HT-29 (cell line): ENCODE measurements around the gene VILL. TPM values are rescaled to one million over a fixed set of nuclear protein-coding genes. Genes with fewer than 3 reads are reported as not detected.

Source experiments
- DNase-seq: peaks from one replicate; pipeline ENCODE4 v3.0.0-alpha.2; 2015; ENCODE audit warnings: low spot score
- total RNA-seq: library from RNA; depleted of rRNA; stranded (reverse); fragments of >200 nt; shearing (Covaris generic); gene quantifications from 2 replicates; pipeline ENCODE4 v1.2.3, GENCODE V29; 2014

VILL gene
- total RNA-seq, 1 experiment from 2014 or later, result 2.4 TPM

DNA sequence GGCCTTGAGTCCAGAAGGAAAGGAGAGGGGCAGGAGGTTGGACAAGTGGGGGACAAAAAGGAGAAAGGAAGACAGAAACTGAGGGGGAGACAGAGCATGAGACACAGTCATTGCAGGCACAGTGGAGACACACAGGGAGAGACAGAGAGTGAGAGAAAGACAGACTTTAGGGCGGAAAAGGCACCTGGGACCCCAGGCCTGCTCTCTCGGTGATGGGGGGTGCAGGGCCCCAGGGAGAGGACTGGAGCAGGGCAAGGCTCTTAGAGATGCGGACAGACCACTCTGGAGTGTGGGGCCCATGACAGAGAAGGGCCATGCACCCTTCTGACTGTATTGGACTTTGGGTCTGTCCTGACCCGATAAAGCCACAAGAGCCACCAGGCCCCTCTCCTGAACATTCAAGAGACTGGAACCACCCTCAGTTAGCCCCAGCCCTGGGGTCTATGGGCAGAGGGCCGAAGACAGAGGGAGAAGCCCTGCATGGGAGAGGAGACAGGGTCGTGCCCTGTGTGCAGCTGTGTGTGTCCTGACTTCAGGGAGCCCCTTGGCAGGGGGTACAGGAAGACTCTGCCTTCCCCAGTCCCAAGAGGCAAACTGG lies 26.4 kb downstream of the VILL start:
- no peak for DNase-seq

DNA sequence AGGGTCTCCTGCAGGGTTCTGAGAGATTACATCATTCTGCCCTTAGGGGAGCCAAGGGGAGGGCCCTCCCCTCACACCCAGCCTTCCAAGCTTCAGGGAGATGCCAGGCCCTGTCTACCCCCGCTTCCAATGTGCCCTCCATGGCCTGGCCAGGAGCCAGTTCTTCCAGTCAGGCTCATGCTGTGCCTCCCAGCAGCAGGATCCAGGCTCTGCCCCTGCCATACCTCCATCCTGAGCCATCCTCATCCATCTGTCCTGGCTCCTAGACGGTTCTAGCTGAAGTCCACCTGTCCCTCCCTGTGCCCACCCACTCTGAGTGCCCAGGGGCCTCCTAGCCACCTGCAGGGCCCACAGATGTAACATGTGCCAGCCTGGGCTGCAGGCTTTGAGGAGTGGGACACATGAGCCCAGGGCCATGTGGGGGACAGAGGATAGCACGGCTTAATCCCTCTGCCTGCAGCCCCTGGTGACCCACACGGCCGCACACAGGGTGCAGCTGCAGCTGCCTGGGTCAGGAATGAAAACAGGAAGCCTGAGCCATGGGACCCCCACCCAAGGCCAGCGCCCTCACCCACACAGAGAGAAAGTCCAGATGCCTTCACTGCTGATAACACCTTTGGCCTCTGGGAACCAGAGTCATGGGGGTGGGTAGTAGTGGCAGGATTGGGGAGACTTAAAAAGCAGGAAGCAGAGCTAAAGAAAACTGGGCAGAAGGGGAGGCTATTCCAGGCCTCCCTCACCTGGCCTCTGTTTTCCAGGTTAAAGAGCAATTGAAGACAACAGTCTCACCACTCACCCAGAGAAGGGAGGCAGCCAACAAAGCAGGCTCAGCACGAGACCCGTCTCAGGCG lies 27.1 kb downstream of the VILL start:
- no peak for DNase-seq

- no peak for DNase-seq
Observed at GRCh38 chr3:38018296-38019266, 28.0 kb downstream of the VILL start.

DNA sequence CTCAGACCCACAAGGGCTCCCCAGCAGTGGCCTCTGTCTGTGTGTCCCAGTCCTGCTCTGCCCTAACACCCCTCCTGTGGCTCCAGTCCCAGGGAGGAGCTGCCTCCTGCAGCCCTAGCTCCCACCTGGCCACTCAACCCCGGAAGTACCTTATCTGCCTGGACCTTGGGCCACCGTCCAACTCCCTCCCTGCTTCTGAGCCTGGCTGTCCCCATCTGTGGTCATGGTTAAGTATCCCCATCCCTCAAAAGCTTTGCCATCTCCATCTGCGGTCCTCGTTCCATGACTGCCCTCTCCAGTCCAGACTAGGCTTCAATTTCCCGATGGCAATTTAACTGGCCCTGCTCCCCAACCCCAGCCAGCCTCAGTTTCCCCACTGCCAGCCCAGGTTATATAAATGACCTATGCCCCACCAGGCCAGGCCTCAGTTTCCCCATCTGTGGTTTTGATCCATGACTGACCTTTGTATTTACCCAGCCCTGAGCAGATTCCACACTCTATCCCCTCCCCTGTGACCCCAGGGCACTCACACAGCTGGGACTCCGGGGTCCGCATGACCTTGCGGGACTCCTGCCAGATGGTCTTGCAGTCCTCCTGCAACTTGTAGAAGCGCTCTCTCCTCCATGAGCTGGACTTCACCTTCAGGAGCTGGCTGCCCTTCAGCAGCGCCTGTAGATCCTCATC lies 29.2 kb downstream of the VILL start:
- no peak for DNase-seq

- no peak for DNase-seq
Observed at GRCh38 chr3:38020342-38020726, 29.7 kb downstream of the VILL start.

- DNase-seq, result no peak
Observed at GRCh38 chr3:38021196-38021595, 30.6 kb downstream of the VILL start.

GRCh38 chr3:38022301-38022700 lies 31.7 kb downstream of the VILL start:
- DNase-seq, result no peak

DNA sequence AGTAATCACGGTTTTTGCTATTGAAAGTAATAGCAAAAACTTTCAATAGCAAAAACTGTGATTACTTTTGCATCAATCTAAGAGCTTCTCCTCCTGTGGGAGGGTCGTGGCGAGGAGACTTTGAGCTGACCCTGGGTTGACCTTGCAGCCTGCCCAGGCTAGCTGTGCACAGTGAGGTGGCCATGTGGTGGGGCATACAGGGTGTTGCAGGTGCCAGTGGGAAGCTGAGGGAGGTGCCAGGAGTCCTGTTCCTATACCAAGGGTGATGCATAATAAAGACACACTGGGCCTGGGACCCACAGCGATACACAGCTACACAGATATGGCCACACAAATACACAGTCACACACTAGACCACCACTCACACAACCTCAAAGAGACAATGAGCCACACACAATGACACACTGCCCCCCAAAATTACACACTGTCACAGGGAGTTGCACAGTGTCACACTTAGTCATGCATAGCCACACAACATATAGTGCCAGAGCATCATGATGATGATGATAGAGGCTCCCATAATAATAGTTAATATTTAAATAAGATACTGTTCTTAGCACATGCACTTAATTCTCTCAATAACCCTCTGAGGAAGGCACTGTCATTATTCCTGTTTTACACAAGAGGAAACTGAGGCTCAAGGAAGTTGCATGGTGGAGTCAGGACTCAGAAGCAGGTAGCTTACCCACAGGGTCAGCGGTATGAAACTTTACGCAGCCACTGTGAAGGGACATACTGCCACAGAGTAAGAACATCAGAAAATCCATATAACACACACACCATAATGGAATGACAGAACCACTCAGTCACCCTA lies 32.5 kb downstream of the VILL start:
- no peak for DNase-seq

GRCh38 chr3:38026856-38027255 lies 36.3 kb downstream of the VILL start:
- no peak for DNase-seq

DNA sequence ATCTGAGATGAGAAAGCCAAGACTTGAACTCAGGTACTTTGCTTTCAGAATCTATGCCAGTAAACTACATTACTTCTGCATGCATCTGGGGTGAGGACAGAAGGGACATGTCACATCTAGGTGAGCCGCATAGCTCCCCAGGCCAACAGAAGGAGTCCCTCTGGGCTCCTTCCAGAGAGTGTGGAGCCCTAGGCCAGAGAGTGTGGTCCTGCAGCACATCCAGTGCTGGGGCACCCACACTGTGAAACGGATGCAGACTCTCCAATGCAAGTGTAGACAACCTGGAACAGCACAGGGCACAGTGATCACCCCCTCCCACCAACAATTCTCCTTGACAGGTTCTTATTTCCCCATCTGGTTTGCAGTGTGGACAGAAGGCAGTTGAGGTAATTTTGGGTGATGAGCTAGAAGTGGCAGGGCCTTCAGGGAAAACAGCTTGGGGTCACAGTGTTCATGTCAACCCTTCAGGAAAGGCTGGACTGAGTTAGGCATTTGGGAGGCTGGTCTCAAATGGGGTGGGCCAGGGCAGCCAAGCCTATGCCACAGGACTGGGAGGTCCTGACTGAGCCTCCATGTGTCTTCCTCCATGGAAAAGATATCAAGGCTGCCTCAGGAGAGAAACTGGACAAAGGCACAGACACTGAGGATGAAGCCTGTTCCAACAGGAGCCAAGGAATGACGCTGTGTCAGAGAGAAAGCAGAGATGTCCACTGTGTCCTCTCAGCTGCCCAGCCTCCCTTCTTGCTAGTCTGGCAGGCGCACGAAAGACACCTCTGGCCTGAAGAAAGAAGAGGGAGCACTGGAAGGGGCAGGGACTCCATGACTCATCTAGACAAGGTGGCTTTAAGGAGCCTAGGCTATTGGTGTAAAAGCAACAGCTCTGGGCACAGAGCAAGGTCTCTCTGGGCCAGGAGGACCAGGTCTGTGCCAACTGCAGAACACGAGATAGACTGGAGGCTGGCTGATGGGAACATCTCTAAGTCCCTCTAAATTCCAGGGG lies 37.2 kb downstream of the VILL start:
- no peak for DNase-seq

DNA sequence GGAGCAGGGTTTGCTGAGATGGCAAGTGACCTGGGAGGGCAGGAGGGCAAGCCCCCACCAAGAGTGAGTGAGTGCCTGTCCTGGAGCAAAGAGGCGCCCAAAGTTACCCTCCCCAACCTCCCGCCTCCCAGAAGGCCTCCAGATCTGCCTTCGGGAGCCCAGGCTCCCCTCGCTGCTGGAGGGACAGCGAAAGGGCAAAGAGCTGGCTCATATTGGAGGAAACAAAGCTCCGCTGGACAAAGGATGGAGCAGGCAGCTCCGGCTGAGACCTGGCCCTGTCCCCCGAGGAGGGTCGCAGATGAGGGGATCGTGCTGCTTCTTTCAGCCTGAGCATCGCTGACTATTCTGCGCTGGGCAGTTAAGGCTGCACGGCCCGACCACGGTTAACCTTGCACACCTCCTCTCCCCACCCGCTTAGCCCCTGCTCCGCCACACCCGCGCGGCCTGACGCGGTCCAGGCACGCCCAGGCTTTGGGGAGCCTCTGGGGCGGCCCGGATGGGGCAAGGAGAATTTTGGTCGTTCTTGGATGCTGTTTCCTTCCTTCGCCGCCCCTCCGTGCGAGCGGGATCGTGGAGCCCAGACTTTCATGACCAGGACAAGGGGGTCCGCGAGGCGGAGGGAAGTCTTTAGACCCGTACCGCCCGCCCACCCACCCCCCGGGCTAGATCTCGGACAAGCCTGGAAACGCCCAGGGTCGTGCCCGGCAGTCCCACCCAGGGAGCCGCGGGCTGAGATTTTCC lies 38.2 kb downstream of the VILL start:
- no peak for DNase-seq

- DNase-seq, result no peak
Observed at GRCh38 chr3:38029400-38030125, 39.0 kb downstream of the VILL start, which contains the start of gene PLCD1. Gene PLCD1 (minus strand): TSS chr3:38029642. CDS start chr3:38029539, 103 bp downstream.

GRCh38 chr3:38030126-38031021 lies 39.8 kb downstream of the VILL start:
- no peak for DNase-seq

- DNase-seq, result peak; percentile 50
Observed at GRCh38 chr3:38031022-38031994, 40.7 kb downstream of the VILL start.

GRCh38 chr3:38032328-38032865 lies 41.8 kb downstream of the VILL start:
- DNase-seq, result no peak
